GM18873 (cell line): ENCODE measurements around the gene MAP3K13.

ENCODE experiments used
- ATAC-seq: cut with Tn5 transposase; IDR thresholded peaks from one replicate; pipeline ENCODE4 v1.9.1; 2021; ENCODE audit warnings: mild to moderate bottlenecking, moderate library complexity, moderate number of reproducible peaks; ENCODE audit not compliant: unreplicated experiment, low FRiP score

Gene MAP3K13

DNA sequence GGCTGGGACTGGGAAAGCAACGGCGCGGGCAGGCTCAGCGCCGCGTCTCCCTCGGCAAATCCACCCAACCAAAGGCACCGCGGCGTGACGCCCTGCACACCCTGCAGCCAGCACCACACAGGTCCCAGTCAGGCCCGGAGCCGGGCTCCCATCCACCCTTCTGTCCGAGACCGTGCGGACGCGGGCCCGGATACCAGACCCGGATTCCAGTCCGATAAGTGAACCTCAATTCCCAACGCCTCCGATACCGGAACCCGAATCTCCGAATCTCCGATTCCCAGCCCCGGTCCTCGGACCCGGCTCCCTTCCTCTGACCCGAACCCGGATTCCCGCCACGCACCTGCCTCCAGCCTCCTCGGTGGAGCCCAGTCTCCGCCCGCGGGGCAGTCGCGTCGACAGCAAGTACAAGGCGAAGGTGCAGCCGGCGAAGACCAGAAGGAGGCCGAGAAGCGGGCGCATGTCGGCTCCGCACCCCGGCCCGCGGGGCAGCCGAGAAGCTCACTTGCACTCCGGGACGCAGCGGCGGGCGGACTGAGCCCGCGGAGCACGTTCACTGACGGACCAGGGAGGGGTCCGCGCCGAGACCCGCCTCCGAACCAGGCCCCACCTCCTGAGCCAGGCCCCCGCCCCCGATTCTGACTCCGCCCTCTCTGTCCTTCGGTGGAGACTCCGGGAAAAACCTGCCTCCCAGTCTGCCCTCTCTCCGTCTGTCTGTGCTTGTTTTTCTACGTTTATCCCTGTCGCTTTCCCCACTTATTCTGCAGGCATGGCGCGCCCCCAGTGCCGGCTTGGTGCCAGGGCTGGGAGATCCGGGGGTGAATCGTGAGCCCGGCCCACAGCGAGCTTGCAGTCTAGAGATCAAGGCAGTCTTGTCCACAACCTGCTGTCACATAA is 135.8 kb downstream of the MAP3K13 start, which contains the start of gene TMEM41A:
TSS of gene TMEM41A (minus strand) at position 533 of the 894 bp plus-strand sequence. CDS start at position 459, 74 bp downstream.
- peak; percentile 79 for ATAC-seq

DNA sequence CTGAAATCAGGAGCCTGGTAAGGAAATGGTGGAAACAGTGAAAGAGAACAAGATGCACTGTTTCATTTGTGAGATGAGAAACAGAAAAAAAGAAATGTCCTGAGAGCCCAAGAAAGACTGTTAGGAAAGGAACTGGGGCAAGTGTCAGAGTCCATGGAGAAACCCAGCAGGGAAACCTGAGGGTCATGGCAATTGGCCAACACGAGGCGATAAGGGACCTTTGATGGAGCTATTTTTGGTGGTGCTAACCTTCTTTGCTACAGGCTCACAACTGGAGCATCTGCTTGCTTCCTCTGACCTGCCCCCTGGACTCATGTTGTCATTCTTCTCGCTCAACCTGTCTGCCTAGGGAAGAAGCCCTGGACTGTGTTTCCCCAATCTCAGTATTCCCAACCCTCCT is 140.1 kb downstream of the MAP3K13 start:
- no peak for ATAC-seq

DNA sequence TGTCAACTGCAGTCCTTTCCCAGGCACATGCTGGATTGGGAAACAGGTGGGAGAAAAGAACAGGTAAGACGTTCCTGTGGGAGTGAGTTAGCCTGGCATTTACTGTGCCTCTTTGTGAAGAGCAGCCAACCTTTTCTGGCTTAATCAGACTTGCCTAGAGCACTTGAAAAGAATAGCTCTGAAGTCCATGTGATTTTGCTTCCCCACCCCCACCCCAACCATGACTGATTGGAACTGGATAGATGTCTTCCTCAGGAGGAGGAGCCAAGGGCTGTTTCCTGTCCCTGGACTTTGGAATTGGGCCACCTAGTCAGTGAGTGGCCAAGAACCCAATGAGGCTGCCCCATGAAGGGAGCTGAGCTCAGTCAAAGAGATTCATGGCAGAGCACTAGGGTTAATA is 140.6 kb downstream of the MAP3K13 start:
- ATAC-seq, result no peak

DNA sequence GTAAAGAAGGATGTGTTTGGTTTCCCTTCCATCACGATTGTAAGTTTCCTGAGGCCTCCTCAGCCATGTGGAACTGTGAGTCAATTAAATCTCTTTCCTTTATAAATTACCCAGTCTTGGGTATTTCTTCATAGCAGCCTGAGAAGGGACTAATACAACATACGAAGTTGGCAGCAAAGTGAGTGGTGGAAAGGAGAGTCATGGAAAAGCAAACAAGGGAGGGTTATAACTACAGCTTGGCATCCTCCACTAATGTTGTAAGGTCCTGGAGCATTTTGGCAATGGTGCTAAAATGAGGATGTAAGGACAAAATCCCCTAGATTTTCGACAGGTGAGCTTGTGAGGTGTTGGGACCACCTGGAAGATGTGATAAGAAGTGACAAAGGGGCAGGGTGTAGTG is 141.7 kb downstream of the MAP3K13 start:
- ATAC-seq, result no peak

DNA sequence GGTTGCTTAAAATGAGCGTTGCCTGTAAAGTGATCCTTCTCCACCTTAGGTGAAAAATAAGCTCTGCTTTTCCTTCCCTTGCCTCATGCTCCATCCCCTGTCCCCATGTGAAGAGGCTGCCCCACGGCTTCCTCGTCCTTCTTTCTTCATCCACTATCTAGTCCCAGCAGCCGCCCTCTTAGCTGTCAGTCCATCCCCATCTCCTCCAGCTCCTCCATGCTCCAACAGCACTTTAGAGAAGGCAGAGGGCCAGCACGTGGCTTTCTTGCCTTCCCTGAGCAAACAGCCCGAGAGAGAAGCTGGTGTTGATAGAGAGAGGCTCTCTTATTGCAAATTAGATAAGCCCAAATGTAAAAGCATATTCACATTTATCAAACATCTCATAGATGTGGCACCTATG is 144.9 kb downstream of the MAP3K13 start:
- ATAC-seq, result no peak

DNA sequence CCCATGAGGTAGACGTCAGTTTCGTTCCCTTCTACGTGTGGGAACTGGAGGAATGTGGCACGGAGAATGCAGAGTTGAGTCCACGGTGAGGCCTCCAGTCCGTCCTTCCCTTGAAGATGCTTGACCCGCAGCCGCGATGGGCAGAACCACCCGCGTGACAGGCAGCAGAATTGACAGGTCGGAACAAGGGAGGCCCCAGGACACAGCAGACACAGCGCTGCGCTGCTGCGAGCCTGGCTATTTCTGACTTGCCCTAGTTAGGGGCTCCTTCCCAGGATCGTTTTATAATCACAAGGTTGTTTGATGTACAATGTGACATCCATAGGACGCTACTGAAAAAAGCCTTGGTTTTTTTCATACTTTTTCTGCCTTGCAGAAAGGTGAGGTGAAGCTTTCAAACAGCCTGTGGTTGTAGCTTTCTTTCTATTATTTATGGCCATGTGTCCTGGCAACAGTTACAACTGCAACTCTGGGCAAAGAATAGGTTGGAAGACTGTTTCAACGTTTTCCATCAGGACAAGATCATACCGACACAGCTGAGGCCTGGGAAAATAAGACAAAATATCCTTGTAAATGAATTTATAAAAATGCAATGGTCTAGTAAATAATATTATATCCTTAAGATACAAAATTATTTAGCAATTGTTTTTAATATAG is 145.5 kb downstream of the MAP3K13 start:
- ATAC-seq, result no peak

DNA sequence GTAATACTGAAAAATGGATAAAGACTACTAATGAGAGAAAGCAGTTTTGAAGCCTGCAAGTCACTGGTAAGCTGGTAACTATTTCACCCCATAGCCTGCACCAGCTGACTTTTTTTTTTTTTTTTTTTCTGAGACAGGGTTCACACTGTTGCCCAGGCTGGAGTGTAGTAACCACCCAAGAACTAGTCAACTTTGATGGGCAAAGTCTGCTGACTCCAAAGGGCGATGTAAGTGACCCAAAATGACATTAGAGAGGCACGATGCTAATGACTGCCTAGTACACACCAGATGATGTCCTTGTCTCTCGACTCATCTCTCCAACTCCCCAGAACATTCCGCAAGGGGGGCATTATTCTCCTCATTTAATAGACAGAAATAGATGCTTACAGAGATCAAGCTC is 148.8 kb downstream of the MAP3K13 start:
- ATAC-seq, result no peak

DNA sequence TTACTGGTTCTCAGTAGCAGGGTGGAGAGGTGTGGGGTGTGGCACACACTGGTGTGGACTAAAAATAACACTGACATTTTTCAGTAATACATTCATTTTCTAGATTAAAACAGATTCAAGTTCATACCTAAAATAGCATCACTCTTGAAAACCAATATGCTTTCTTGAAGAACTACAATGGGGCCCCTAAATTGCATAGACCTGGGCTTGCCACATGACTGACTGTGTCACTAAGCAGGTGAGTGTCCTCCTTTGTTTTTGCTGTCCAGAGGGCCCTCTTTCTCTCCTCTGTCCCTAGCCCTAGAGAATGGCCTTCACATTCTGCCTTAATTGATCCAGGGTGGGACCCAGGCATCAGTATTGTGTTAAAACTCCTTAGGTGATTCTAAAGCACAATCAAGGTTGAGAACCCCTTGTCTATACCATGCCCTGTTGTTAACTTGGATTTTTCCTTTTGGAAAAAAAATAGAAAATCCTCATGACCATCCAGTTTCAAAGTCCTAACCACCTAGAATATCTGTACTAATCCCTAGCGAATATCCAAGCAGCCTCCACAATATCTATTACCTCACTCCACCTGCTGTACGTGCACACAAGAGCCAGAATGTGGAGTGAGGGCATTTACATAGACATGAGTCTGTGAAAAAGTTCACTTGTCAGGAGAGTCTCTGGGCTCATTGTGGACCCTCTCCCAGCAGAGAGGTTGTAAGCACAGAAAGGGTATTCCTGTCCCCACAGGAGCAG is 154.6 kb downstream of the MAP3K13 start:
- peak; percentile 49 for ATAC-seq

DNA sequence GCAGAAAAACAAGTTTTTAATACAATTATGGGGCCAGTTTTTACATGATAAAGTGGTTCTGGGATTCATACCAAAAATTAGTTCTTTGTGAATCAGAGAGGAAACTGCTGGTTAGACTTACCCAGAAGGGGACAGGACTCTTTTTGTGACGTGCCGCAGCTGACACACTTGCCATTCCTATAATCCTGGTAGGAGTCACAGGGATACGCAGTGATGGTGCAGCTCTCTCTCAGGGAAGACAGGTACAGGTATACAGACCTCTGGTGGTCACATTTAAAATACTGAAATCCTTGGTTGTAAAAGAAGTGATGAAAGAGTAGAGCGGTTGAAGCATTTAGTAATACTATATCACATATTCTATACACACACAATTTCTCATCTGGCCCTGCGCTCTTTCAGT is 156.1 kb downstream of the MAP3K13 start:
- ATAC-seq, result no peak

DNA sequence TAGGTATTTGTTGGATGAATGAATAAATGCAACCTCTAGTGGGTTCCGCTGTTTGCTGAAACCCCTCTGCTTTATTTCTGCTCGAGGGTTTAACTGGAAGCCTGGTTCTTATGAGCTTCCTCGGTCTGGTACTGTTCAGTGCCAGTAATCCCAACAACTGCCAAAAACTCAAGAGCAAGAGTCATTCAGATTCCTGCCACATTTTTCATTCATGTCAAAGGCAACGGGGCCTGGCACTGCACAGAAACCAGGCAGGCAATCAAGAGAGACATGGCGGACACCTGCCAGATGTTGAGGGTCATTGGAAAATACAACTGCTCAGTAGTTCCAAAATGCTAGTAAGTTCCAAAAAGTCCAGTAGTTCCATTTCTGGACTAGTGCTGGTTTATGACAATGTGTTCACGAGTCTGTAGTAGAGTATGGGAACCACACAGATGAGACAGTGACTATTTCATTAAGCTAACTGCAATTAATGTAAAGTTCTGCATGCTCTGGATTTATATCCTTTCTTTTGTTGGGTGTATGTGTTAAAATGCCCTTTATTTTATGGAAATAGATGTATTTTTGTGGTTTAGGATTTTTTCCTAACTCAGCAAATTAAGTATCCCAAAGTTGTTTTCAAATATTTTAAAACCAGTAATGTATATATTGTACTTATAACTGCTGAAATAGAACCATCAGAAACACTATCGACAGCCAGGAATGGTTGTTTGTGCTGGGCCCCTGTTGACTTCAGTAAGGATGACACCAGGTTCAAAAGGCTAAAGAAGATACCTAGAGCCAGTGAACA is 158.6 kb downstream of the MAP3K13 start:
- ATAC-seq, result no peak

DNA sequence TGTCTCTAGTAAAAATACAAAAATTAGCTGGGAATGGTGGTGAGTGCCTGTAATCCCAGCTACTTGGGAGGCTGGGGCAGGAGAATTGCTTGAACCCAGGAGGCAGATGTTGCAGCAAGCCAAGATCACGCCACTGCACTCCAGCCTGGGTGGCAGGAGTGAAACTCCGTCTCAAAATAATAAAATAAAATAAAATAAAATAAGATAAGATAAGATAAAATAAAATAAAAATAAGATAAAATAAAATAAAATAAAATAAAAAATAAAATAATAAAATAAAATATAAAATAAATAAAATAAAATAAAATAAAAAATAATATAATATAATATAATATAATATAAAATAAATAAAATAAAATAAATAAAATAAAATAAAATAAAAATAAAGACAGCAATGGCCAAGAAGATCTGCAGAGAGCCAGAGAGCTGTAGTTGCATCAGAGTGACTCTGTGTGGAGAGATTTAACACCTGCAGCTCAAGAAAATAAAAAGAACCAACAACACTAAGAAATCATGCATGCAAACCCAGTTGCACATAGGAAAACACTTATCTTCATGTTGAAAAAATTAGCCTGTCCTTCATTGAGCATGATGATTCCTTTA is 163.5 kb downstream of the MAP3K13 start:
- ATAC-seq, result no peak

DNA sequence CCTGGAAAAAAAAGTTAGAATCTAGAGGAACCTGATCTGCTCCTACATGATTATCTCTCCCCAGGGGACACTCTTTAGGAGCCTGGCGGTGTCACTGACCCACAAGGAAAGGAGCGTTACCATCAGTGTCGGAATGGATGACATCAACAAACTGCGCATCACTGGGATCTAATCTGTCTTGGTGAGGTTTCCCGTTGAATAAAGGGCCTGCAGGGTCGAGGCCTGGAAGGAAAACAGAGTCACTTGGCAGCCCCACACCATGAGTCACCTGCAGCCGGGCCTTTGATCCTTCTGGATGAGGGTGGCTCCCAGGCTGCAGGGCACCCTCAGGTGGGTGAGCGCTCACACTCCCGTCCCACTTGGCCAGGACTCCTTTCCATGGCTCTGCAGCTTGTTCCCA is 164.4 kb downstream of the MAP3K13 start:
- no peak for ATAC-seq

DNA sequence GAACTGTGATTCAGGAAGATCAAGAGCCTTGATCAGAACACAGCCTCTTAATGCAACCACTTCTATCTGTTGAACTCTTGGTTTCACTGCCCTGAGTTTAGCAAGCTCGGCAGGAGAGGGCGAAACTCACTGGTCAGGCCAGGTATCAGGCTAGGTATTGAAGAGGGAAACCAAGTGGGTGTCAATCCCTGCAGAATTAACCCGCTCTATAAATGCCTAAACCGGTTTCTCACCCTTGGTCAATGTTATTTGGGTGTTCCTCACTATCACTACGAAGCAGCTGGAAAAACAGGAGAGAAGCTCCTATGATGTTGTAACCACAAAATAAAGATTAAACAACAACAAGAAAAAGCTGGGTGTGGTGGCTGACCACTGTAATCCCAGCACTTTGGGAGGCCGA is 165.6 kb downstream of the MAP3K13 start:
- no peak for ATAC-seq

DNA sequence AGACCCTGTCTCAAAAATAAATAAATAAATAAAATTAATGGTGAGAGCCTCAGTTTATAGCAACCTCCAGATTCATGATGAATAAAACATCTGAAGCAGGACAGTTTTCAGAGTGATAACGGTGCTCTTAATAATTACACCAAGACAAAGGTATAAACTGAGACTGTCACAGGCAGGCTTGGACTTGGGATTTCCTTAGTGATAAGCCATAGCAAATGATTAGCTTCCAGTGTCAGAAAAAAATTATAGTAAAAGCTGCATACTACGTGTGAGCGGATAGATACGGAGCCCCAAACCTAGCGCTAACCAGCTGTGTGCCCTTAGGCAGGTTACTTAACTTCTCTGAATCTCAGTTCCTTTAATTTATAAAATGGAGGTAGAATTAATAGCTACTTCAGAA is 167.9 kb downstream of the MAP3K13 start:
- no peak for ATAC-seq

DNA sequence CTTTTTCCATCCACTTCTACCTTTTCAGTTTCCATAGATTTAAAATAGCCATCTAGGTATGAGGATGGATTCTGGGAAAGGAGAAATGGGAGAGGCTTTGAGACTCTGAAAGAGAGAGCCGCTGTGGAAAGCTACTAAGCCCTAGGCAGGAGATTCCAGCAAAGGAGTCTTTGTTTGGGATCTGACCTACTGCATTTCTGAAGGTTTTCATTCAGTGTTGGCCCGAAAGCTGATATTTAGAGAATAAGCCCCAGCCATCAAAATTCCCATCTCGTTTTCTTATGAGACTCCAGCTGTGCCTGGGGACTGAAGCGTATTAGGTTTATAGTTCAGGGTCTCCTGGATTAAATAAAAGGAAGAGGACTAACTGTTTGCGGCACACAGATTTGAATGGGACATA is 170.0 kb downstream of the MAP3K13 start:
- ATAC-seq, result no peak

DNA sequence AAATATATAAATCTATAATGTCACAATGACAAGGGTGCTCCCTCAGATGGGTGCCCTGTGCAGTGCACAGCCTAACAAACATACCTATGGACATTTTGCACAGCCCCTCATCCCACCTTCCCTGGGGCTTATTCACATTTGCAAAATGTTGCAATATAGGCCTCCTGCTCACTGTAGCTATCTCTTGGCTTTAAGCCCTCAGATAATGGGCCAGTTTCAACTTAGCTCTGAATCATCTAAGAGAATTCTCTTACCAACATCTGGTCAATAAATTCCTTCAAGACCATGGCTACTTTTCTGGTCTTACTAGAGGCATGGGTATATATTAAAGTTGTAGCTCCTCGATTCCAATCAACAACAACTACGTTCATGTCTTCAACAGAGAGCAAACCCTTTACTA is 171.6 kb downstream of the MAP3K13 start:
- ATAC-seq, result no peak

DNA sequence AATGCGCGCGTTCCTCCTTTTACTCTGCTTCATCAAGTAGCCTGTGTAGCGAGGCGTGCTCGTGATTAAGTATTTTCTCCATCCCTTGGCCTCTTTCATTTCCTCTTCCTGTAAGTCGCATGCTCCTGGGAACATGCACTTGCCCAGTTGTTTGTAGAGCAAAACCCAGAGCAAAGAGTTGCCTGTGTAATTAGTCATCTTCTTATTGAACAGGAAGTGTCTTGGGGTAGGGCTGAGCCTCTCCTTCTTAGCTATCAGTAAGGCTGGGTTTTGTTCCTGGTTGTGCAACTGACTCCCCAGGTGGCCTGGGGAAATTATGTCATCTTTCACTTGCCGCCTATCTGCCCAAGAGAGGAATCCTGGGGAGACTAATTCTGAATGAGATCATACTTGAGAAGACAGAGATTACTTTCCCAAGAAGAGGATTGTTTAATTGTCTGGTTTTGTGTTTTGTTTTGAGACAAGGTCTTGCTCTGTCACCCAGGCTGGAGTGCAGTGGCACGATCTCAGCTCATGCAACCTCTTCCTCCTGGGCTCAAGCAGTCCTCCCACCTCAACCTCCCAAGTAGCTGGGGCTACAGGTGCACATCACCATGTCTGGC is 174.5 kb downstream of the MAP3K13 start:
- peak; percentile 97 for ATAC-seq
